ENCODE results near the gene LGALS3BP. TPM values are rescaled to one million over a fixed set of nuclear protein-coding genes. Genes with fewer than 3 reads are reported as not detected.

The LGALS3BP gene
- polyA plus RNA-seq, 3 donors from 2014 or later = 3.4 to 10.2 (median 3.6) TPM

- Mint-ChIP-seq H3K4me1 (peaks cover 54 to 55% of the 10 kb centered on the region in 2 donors), H3K4me3 (peak overlapping the region; percentile 81 to 95 (median 93)), H3K9me3 (no peaks in the 10 kb centered on the region), H3K27ac (peak overlapping the region; percentile 16 to 96 (median 85)), H3K36me3 (peaks cover 0 to 3% (median 0%) of the 10 kb centered on the region in 3 donors), H3K27me3 (ENCODE audit: low read depth in 3 of 3) (peaks cover 17 to 30% (median 22%) of the 10 kb centered on the region in 3 donors)
- DNase-seq = no peak
These were observed 28.0 kb upstream of the LGALS3BP start for GRCh38 chr17:79007504-79008381.

- no peak for DNase-seq
- H3K4me3 Mint-ChIP-seq = peak overlapping the region; percentile 60 to 95 (median 81)
- H3K36me3 Mint-ChIP-seq = peaks cover 0 to 3% (median 0%) of the 10 kb centered on the region in 3 donors
- peaks cover 17 to 30% (median 20%) of the 10 kb centered on the region in 3 donors for H3K27me3 Mint-ChIP-seq (ENCODE audit: low read depth in 3 of 3)
- peaks cover 60 to 62% of the 10 kb centered on the region in 2 donors for H3K4me1 Mint-ChIP-seq
- no peaks in the 10 kb centered on the region for H3K9me3 Mint-ChIP-seq
- peak overlapping the region; percentile 16 to 90 (median 40) for H3K27ac Mint-ChIP-seq
These were observed 27.2 kb upstream of the LGALS3BP start for GRCh38 chr17:79006794-79007503.

- Mint-ChIP-seq H3K9me3 (no peaks in the 10 kb centered on the region), H3K27ac (peak overlapping the region in 4 of 6 donors; percentile 24 to 75 (median 64)), H3K27me3 (ENCODE audit: low read depth in 3 of 3) (peaks cover 16 to 29% (median 17%) of the 10 kb centered on the region in 3 donors), H3K4me1 (peaks cover 61 to 67% of the 10 kb centered on the region in 2 donors), H3K36me3 (peaks cover 0 to 3% (median 0%) of the 10 kb centered on the region in 3 donors), H3K4me3 (peak overlapping the region in 1 of 5 donors; percentile 6)
- no peak for DNase-seq
These were observed 26.3 kb upstream of the LGALS3BP start for GRCh38 chr17:79006046-79006445.

GRCh38 chr17:79005063-79005861 is 25.5 kb upstream of the LGALS3BP start:
- H3K27me3 Mint-ChIP-seq (ENCODE audit: low read depth in 3 of 3) = peaks cover 11 to 21% (median 17%) of the 10 kb centered on the region in 3 donors
- peaks cover 57 to 63% of the 10 kb centered on the region in 2 donors for H3K4me1 Mint-ChIP-seq
- DNase-seq = no peak
- no peak overlapping the region for H3K4me3 Mint-ChIP-seq
- no peaks in the 10 kb centered on the region for H3K9me3 Mint-ChIP-seq
- peaks cover 0 to 3% (median 0%) of the 10 kb centered on the region in 3 donors for H3K36me3 Mint-ChIP-seq
- peak overlapping the region in 4 of 6 donors; percentile 24 to 58 (median 38) for H3K27ac Mint-ChIP-seq

- no peak for DNase-seq
- Mint-ChIP-seq H3K4me3 (no peak overlapping the region), H3K36me3 (peaks cover 0 to 3% (median 0%) of the 10 kb centered on the region in 3 donors), H3K27ac (peak overlapping the region in 1 of 6 donors; percentile 10), H3K27me3 (ENCODE audit: low read depth in 3 of 3) (peaks cover under 1 to 9% (median 7%) of the 10 kb centered on the region in 3 donors), H3K9me3 (no peaks in the 10 kb centered on the region), H3K4me1 (peaks cover 50 to 56% of the 10 kb centered on the region in 2 donors)
These were observed 24.1 kb upstream of the LGALS3BP start for GRCh38 chr17:79003661-79004411.

GRCh38 chr17:79002796-79003593 is 23.3 kb upstream of the LGALS3BP start:
- Mint-ChIP-seq H3K9me3 (no peaks in the 10 kb centered on the region), H3K4me1 (peaks cover 41 to 47% of the 10 kb centered on the region in 2 donors), H3K4me3 (no peak overlapping the region), H3K36me3 (peaks cover 0 to 3% (median 2%) of the 10 kb centered on the region in 3 donors), H3K27ac (peak overlapping the region in 1 of 6 donors; percentile 57), H3K27me3 (ENCODE audit: low read depth in 3 of 3) (peaks cover 0 to 2% (median 0%) of the 10 kb centered on the region in 3 donors)
- DNase-seq = no peak

- Mint-ChIP-seq H3K27ac (peak overlapping the region in 2 of 6 donors; percentile 24 to 57), H3K27me3 (ENCODE audit: low read depth in 3 of 3) (peaks cover 0 to 2% (median 0%) of the 10 kb centered on the region in 3 donors), H3K9me3 (no peaks in the 10 kb centered on the region), H3K4me1 (peaks cover 34 to 40% of the 10 kb centered on the region in 2 donors), H3K36me3 (peaks cover 3 to 6% (median 4%) of the 10 kb centered on the region in 3 donors), H3K4me3 (no peak overlapping the region)
- DNase-seq = no peak
These were observed 22.6 kb upstream of the LGALS3BP start for GRCh38 chr17:79002291-79002690.

GRCh38 chr17:79001190-79002020 is 21.7 kb upstream of the LGALS3BP start:
- Mint-ChIP-seq H3K36me3 (peaks cover 0 to 6% (median 4%) of the 10 kb centered on the region in 3 donors), H3K4me1 (peaks cover 25 to 31% of the 10 kb centered on the region in 2 donors), H3K27ac (peak overlapping the region in 2 of 6 donors; percentile 57 to 64), H3K27me3 (ENCODE audit: low read depth in 3 of 3) (peaks cover 0 to 7% (median 0%) of the 10 kb centered on the region in 3 donors), H3K9me3 (no peaks in the 10 kb centered on the region), H3K4me3 (no peak overlapping the region)
- no peak for DNase-seq

GRCh38 chr17:79000396-79001189 is 20.9 kb upstream of the LGALS3BP start:
- Mint-ChIP-seq H3K27me3 (ENCODE audit: low read depth in 3 of 3) (peaks cover 0 to 8% (median 2%) of the 10 kb centered on the region in 3 donors), H3K4me1 (peaks cover 20 to 23% of the 10 kb centered on the region in 2 donors), H3K9me3 (no peaks in the 10 kb centered on the region), H3K4me3 (no peak overlapping the region), H3K36me3 (peaks cover 0 to 6% (median 4%) of the 10 kb centered on the region in 3 donors), H3K27ac (peak overlapping the region in 1 of 6 donors; percentile 57)
- DNase-seq = no peak

GRCh38 chr17:78999947-79000395 is 20.2 kb upstream of the LGALS3BP start:
- Mint-ChIP-seq H3K27me3 (ENCODE audit: low read depth in 3 of 3) (peaks cover 0 to 8% (median 2%) of the 10 kb centered on the region in 3 donors), H3K4me1 (peaks cover 16 to 20% of the 10 kb centered on the region in 2 donors), H3K36me3 (peaks cover 0 to 6% (median 4%) of the 10 kb centered on the region in 3 donors), H3K27ac (no peak overlapping the region), H3K4me3 (no peak overlapping the region), H3K9me3 (no peaks in the 10 kb centered on the region)
- DNase-seq = no peak
